HG03060 (cell line): Measurements from ENCODE around the gene VDAC1.
A peak's percentile ranks its signal among the peaks of the same experiment; 100 is the strongest.
"Not testable (repeated sequence)": the region's sequence is repeated elsewhere in the genome, so short reads cannot be mapped to it uniquely, and the experiment has no call there.

Experiments
- ATAC-seq: cut with Tn5 transposase; IDR thresholded peaks from one replicate; pipeline ENCODE4 v1.9.1; 2021; ENCODE audit warnings: low read depth, moderate number of reproducible peaks; ENCODE audit not compliant: unreplicated experiment

The VDAC1 gene, protein sequence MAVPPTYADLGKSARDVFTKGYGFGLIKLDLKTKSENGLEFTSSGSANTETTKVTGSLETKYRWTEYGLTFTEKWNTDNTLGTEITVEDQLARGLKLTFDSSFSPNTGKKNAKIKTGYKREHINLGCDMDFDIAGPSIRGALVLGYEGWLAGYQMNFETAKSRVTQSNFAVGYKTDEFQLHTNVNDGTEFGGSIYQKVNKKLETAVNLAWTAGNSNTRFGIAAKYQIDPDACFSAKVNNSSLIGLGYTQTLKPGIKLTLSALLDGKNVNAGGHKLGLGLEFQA

DNA sequence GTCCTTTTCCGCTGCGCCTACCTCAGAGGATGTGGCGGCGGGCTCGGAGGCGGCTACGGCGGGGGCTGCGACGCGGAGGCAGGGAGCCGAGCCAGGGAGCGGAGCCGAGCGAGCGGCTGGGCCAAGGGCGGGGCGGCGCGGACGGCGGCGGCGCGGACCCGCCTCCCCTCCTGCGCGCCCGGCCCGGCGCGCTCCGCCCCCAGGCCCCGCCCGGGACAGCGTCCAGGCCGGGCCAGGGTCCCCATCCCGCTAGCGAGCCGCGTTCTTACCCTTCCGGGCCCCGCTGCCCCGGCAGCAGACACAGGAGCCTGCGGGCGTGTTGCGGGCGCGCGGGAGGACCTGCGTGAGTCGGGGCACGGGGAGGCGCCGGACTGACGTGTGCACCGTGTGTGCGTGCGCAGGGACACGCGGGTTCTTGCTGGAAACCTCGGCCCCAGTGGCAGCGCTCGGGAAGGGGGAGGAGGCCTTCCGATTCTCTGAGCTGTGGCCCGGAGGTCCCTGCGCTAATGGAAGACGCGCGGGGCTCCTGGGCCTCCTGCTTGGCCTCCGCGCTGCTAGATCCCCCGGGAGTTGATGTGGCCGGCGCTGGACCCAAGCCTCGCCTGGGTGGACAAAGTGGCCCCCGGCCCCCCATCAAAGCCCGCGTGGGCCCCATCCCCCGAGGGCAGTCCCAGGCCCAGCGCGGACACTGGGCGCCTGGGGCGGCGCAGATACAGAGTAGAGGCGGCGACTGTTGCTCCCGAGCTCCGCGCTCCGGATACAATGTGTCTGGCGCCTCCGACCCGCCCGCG is at the start of gene VDAC1:
VDAC1 (minus strand) TSS at position 350 of the 791 bp plus-strand sequence. CDS start 11,963 bp downstream, outside the sequence.
- ATAC-seq, result peak; percentile 49

DNA sequence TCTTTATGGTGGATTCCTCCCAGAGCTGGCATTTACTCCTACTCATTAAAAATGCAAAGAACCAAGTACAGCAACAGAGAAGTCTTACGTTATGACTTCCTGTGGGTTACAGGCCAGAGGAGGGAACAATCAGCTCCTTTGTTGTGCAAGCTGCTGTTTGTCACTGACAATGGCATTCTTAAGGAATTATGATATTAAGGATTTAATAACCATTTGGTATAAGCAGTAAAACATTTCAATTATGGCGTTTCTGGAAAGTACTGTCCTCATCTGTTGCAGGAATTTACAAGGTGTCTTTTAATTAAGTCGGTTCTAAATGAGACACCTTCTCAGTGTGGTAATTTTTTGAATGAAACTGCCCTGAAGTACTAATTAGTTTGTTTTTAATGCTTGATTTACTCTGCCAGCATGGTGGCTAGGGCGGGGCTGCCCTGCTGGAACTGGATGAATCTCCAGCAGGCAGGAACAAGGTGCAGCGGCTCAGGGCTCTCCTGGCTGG is 49.1 kb upstream of the VDAC1 start:
- no peak for ATAC-seq

DNA sequence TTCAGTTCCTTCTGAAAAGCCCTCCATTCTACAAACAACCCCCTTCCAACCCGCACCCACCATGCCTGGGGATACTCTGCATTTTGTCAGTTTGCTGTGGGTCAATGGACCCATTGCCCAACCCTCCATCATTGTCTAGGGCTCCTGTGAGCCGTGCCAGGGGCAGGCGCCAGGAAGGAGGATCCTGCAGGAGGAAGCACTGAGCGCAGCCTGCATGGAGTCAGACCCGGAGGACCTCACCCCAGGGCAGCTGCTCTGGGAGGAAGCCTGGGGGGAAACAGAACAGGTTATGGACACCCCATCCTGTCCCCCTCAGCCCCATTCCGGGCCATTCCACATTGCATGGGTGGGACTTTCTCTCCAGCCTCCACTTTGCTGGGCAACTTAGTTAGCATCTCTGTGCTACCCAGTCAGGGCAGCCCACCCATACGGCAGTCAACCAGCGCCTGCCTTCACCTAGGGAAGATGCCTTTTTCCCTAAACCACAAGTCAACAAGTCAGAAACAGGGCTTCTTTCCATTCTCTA is 48.6 kb upstream of the VDAC1 start:
- no peak for ATAC-seq

DNA sequence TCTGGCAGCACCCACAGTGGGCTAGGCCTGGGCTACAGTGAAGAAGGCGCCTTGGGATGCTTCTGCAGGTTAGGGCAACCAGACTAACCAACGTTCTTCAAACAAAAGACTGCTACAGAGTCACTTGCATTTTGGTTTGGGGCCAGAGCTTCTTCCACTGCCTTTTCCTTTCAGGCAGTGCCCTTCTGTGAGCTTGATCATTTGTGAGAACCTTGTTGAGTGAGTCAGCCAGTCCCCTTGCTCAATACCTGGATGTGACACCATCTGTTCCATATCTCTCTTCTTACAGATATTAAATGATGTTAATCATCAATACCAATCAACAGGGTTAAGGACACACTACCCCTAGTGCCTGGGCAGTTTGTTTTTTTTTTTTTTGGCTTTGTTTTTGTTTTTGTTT is 46.5 kb upstream of the VDAC1 start:
- no peak for ATAC-seq

DNA sequence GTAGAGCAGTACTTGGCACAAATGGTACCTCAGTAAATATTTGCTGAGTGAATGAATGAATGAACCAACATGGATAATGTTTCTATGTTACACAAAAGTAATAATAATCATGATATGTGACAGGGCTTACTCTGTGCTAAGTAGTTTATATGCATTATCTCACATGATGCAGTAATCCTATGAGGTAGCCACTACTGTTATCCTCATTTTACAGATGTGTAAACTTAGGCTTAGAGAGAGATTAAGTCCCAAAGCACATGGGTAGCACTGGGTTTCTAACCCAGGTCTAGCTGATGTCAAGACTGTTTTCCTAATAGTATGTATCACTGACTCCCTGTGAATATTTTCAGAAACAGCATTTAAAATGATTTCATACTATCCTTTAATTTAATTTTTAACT is 44.1 kb upstream of the VDAC1 start:
- no peak for ATAC-seq

DNA sequence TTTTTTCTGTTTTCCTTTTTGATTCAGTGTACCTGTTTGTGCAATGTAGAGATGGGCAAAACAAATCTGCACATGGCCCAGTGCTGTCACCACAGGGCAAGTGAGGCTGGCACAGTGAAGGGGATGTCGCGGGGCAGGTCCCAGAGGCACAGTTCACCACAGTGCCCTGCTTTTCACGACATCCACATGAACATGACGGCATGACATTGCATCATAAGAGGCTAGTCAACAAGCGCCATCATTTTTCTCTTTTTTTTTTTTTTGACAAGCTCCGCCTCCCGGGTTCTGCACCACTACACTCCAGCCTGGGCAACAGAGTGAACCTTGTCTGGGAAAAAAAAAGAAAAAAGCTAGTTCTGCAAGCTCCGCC is 42.9 kb upstream of the VDAC1 start:
- no peak for ATAC-seq

DNA sequence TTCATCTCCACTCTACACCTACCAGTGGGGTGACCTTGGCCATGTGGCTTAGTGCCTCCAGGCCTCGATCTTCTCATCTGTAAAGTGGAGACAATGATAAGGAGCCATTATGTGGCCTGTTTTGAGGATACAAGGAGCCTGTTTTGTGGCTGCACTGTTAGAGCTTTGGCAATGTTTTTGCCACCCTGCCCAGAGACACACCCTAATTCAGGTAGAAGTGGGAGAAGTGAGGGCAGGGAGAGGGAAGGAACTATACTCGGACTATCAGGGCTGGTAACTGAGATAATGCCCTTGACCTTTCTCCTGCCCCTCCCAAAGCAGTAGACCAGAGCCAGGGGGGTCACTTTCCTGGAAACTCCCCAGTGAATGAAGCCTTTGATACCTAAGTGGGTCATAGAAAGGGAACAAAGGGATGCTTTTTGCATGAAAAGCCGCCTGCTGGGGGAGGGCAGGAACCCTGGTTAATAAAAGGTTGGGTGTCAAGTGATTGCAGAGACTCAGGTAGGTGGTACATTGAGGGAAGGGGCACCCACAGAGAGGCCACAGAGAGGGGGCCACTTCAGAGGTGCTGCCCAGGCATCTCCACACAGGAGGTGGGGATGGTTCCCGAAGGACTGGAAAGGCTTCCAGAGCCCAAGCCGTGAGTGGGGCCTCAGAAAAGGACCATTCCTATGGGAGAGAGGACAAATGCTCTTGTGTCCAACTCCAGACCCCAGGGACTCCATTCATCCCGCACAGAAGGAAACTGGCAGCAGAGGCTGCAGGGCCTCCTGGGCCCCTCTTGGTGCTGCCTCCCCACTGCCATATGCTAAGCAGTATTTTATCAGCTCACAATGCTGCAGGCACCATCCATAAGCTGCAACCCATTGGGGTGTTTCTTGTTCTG is 42.3 kb upstream of the VDAC1 start:
- ATAC-seq, result no peak

DNA sequence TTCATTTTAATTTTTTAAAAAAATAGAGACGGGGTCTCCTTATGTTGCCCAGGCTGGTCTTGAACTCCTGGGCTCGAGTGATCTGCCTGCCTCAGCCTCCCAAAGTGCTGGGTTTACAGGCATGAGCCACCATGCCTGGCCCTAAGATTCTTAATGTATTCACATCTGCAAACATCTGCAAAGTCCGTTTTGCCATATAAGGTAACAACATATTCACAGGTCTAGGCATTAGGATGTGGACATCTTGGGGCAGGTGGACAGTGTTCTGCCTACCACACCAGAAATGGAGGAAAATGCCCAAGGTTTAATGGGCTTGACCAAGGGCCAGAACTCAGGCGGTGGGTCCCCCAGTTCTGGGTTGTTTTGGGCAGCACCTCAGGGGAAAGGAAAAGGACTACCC is 41.6 kb upstream of the VDAC1 start:
- ATAC-seq, result no peak

DNA sequence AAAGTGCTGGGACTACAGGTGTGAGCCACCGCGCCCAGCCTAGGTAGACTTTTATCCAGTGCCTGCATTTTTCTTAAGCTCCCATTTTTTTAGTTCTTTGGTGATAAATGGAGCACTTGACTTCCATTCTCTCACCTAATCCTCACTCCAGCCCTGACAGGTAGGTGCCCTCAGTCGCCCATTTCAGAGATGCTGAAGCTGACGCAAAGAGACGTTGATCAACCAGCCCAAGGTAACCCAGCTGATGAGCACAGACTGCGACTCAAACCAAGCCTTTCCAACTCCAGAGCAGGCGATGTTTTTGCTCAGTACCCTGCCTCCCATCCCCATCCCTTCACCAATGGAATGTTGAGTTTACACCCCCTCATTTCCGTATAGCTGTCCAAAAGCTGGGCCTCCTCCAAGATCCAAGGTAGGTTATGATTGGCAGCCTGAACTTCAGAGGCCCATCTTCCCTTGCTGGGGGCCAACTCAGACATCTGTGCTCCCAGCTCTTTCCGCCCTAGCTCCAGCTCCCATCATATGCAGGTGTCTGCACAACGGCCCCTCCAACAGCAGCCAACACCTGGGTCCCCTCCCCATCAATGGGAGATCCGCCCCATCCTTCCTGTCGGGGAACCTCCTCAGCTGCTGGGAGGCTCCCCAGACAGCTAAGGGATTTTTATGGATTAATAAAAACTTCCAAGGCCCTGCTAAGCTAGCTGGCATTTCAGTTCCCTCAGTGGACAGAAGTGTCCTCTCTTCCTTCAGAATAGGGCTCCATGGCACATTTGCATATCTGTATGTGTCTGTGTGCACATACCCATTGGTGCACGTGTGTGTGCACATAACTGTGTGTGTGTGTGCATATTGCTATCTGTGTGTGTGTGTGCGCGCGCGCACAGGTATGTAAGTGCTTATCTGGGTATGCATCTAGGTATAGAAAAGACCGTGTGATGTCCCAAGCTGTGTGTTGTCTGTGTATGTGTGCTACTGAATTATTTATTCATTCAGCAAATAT is 39.3 kb upstream of the VDAC1 start:
- ATAC-seq, result no peak

DNA sequence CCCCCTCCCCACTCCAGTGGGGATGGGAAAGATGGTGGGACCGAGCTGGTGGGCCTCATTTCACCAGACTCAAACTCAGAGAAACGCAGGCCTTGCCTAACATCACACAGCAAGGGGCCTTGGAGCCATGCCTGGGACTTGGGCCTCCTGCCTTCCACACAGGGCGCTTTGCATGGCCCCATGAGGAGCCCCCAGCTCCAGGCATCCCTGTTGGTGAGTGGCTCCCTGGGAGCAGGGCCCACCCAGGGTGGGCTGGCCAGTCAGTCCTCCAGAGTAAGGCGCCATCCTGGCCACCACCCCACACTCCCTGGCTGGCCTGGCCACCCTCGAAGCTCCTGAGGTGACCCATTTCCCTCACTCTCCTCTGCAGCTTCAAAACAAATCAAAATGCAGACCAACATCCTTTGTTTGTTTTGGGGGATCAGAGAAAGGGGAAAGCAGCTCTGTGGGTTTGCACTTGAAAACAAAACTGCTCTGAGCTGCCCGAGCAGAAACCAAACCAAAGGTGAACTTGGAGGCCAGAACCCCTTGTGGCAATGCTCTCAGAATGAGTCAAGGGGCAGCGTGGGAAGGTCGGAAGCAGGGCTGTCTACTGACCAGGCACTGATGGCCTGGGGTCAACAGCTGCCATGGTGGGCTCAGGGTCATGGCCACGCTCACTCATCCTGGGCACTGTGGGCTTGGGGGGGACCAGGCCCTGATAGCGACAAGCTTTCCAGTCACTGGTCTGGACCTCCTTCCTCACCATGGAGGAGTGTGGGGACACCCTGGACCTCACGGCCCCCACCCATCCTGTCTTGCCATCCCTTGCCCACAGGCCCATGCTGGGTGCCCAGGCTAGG is 37.0 kb upstream of the VDAC1 start:
- no peak for ATAC-seq

DNA sequence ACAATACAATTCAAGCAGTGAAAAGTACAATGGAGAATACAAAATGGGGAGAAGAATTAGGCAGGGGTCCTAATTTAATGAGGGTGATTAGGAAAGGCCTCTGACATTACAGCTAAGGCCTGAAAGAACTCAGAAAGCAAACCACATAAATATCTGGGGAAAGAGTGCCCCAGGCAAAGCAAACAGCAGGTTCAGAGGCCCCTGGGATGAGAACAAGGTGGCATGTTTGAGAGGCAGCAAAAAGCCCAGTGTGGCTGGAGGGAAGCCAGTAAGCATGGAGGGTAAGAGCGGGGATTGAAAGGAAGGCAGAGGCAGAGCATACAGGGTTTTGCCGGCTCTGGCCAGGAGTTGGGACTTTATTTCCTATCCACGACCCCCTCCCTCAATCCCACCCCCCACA is 33.4 kb upstream of the VDAC1 start:
- ATAC-seq, result no peak

DNA sequence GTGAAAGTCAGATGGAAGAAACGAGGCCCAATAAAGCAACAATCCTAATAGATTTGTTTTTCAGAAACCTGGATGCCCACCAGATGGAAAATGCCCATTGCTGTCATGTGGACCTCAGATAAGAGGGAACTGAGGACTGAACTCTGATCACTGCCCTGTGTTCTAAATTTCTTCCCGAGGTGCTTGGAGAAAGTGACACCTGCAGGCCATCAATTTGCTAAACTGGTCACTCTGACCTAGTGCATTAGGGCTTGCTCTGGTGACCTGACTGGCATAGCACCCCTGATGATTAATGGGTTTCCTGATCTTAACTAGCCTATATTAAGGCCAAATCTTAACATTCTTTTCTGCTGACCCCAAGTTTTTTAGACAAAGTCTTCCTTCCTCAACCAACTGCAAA is 32.4 kb upstream of the VDAC1 start:
- ATAC-seq, result no peak

DNA sequence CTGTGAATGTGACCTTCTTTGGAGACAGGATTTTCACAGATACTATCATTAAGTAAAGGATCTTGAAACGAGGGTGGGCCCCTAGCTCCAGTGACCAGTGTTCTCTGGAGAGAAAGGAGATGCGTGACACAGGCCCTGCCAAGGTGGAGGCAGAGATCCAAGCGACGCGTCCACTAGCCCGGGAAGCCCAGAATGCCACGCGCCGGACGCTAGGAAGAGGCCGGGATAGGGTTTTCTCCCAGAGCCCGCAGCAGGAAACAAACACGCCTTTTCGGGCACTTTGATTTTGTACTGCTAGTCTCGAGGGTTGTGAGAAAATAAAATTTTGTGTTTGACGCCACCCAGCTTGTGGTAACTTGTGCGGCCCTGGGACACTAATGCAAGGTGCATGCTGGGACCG is 29.6 kb upstream of the VDAC1 start:
- no peak for ATAC-seq

DNA sequence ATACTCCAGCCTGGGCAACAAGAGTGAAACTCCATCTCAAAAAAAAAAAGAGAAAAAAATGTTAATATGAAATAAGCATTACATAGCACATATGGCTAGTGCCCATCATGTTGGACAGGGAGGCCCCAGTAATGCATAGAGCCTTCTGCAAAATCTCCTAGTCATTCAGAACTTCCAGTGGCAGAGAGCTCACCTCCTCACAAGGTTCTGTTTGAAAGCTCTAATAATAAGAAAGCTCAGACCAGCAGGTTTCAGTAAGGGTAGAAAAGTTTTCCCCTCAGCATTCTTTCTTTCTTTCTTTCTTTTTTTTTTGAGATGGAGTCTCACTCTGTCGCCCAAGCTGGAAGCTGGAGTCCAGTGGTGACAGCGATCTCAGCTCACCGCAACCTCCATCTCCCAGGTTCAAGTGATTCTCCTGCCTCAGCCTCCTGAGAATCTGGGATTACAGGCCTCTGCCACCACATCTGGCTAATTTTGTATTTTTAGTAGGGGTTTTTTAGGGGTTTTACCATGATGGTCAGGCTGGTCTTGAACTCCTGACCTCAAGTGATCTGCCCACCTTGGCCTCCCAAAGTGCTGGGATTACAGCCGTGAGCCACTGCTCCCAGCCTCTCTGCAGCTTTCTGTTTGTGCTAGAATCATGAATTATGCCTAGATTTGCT is 25.7 kb upstream of the VDAC1 start:
- ATAC-seq, result not testable (repeated sequence)

DNA sequence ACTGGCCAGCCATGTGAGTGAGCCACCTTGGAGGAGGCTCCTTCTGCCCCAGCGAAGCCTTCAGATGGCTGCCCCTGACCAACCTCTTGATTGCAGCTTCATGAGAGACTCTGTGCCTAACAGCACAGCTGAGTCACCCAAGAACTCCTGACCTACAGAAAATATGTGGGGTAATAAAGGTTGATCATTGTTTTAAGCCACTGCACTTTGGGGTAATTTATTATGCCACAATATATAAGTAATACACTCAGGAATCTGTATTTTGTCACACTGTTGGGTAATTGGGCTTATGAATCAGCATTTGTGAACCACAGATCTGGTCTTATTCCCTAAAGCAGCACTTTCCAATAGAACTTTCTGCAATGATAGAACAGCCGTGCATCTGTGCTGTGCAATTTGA is 24.4 kb upstream of the VDAC1 start:
- no peak for ATAC-seq

DNA sequence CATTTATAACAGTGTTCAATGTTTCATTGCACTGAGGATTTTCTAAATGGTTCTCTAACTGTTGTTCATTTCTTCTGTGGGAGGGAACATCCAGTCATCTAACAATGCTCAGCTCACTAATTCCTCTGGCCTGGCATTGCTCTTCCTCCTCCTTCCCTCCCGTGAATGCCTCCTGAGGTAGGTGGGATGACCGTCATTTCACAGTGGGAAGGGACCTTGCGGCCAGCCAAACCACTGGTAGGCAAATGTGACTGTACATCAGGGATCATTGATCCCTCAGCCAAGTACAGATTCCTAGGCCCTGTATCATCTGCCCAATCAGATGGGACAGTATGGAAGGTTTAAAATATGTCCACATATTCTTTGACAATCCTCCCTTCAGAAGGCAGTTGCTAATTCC is 23.7 kb upstream of the VDAC1 start:
- ATAC-seq, result no peak

DNA sequence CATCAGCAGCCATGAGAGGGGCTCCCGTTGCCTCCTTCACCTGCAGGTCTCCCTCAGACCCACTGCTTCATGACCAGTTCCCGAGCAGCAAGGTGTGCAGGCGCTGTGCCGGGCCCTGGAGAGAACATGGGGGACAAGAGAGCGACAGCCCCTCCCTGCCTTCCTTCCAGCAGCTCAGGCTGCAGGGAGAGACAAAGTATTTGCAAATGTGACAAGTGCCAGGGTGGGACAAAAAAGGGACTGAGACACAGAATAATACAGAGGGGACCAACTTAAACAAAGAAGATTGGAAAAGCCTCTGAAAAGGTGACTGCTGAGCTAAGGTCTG is 22.5 kb upstream of the VDAC1 start:
- no peak for ATAC-seq

DNA sequence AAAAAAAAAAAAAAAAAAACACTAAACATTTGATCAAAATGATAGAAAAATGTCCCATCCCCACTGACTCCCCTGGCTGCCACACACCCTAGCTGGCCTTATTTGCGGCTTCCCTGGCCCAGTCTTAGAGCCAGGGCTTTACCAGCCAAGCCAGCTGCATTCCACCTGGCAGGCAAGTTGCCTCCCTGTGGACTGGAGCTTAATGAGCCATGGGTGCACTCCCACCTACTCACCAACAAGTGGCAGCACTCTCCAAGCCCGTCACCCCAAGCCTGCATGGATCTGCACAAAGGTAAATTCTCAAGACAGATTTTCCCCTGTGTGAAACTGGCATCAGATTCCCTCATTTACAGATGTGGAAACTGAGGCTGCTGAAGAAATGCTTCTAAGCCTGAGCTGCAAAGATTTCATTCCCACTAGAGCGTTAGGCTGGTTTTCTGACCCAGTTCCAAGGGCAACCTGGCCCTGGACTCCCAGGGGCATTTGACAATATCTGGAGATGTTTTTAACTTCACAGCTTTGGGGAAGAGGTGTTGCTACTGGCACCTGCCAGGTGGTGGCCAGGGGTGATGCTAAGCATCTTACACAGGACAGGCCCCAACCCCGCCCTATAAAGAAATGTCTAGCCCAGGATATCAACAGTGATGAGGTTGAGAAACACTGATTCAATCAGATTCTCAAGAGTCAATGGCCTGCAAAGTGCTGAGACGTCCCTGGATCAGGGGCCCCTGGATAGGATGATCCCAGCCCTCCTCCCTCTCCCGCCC is 21.9 kb upstream of the VDAC1 start:
- ATAC-seq, result no peak
